ENCODE data around the gene THSD7B. TPM values are rescaled to one million over a fixed set of nuclear protein-coding genes. Genes with fewer than 3 reads are reported as not detected.

The THSD7B gene
- total and polyA plus RNA-seq, 9 of the 15 experiments (the other 6 are each of a cell fraction or from before 2014, with no cell fraction given) = not detected

GRCh38 chr2:137638932-137639331 lies 873.6 kb downstream of the THSD7B start:
- H3K9ac ChIP-seq (ENCODE audit: insufficient read depth in 1 of 2, low read depth in 2 of 2, low read length in 2 of 2) = no peak overlapping the region
- intact Hi-C loops (cut with micrococcal nuclease) (no loop called here), in situ Hi-C loops (cut with MboI) (no loop called here)
- H3K9me1 ChIP-seq (ENCODE audit: control insufficient read depth, insufficient read depth, low read length) = no peaks in the 10 kb centered on the region
- no peak overlapping the region for H3K4me2 ChIP-seq (ENCODE audit: insufficient read depth, low read length)
- H3K9me3 ChIP-seq (replicated peaks; ENCODE audit: control insufficient read depth, insufficient read depth, low read depth, low read length) = no peaks in the 10 kb centered on the region
- FAIRE-seq (no peak), DNase-seq (ENCODE audit: extremely low read depth in 1 of 4, low spot score in 3 of 4) (no peak), ATAC-seq (no peak)
- no peaks in the 10 kb centered on the region for H4K20me1 ChIP-seq (replicated peaks; ENCODE audit: control insufficient read depth, insufficient read depth, low read length)
- no TSS peak for BruUV-seq (replicated peaks)
- H3K79me2 ChIP-seq (ENCODE audit: control insufficient read depth, insufficient read depth, low read length) = no peaks in the 10 kb centered on the region
- H3K36me3 ChIP-seq (ENCODE audit: control insufficient read depth, insufficient read depth, low read length) = no peaks in the 10 kb centered on the region
- ChIA-PET POLR2A (no interaction called here), CTCF (ENCODE audit: low intra/inter-chr PET ratio) (no interaction called here)
- 0% methylated on average over 4 of the region's 4 CpGs for WGBS (ENCODE audit: insufficient coverage, low coverage, missing lambda C conversion rate)
- no peak overlapping the region for H2AFZ ChIP-seq (ENCODE audit: low read depth, low read length)
- TF ChIP-seq MYC (IDR thresholded peaks at IDR 0.05; ENCODE audit: low read depth, low read length) (no peak), MYC (CRISPR knock-in tag; IDR thresholded peaks at IDR 0.05; ENCODE audit: borderline replicate concordance, low read depth) (no peak), IFI16 (CRISPR knock-in tag; IDR thresholded peaks at IDR 0.05) (no peak), SMAD4 (CRISPR knock-in tag; conservative IDR thresholded peaks at IDR 0.05) (no peak), ATF2 (CRISPR knock-in tag; IDR thresholded peaks at IDR 0.05) (no peak), NCOA6 (IDR thresholded peaks at IDR 0.05) (no peak), ZNF584 (CRISPR knock-in tag; IDR thresholded peaks at IDR 0.05; ENCODE audit: low read depth) (no peak), GABPB2 (CRISPR knock-in tag; conservative IDR thresholded peaks at IDR 0.05) (no peak), ZFX (CRISPR knock-in tag; IDR thresholded peaks at IDR 0.05) (no peak), SP2 (IDR thresholded peaks at IDR 0.05; ENCODE audit: extremely low read depth, low read depth, low read length, poor library complexity, severe bottlenecking) (no peak), TGIF2 (CRISPR knock-in tag; IDR thresholded peaks at IDR 0.05) (no peak), NR4A1 (CRISPR knock-in tag; IDR thresholded peaks at IDR 0.05) (no peak), NR4A1 (tag; IDR thresholded peaks at IDR 0.05) (no peak), DDX20 (tag; IDR thresholded peaks at IDR 0.05; ENCODE audit: low read depth) (no peak), SUPT5H (IDR thresholded peaks at IDR 0.05) (no peak), ZNF384 (IDR thresholded peaks at IDR 0.05; ENCODE audit: low read depth, low read length) (no peak), ZNF57 (CRISPR knock-in tag; IDR thresholded peaks at IDR 0.05) (no peak), ATF6 (CRISPR knock-in tag; IDR thresholded peaks at IDR 0.05) (no peak), SRSF7 (optimal IDR thresholded peaks at IDR 0.05; ENCODE audit: low read depth, low read length) (no peak), ZNF184 (CRISPR knock-in tag; IDR thresholded peaks at IDR 0.05) (no peak), TCFL5 (CRISPR knock-in tag; conservative IDR thresholded peaks at IDR 0.05) (no peak)
- H3K4me1 ChIP-seq (replicated peaks in 1 of 2; ENCODE audit: control insufficient read depth in 2 of 2, insufficient read depth in 2 of 2, low read length in 2 of 2) = no peaks in the 10 kb centered on the region
- H3K4me3 ChIP-seq = no peak overlapping the region
- H3K27ac ChIP-seq (ENCODE audit: extremely low read depth, low read depth, low read length) = no peak overlapping the region
- no peaks in the 10 kb centered on the region for H3K27me3 ChIP-seq (ENCODE audit: control insufficient read depth in 2 of 2, insufficient read depth in 2 of 2, low read length in 2 of 2)

All from K562 (cell line).